GM21528 (cell line): ENCODE results near the gene RALGAPA1.
"Not testable (repeated sequence)": the region's sequence is repeated elsewhere in the genome, so short reads cannot be mapped to it uniquely, and the experiment has no call there.

Source experiments
- ATAC-seq: cut with Tn5 transposase; IDR thresholded peaks from one replicate; pipeline ENCODE4 v1.9.1; 2021; ENCODE audit warnings: mild to moderate bottlenecking, moderate library complexity; ENCODE audit not compliant: unreplicated experiment, low FRiP score

The RALGAPA1 gene

DNA sequence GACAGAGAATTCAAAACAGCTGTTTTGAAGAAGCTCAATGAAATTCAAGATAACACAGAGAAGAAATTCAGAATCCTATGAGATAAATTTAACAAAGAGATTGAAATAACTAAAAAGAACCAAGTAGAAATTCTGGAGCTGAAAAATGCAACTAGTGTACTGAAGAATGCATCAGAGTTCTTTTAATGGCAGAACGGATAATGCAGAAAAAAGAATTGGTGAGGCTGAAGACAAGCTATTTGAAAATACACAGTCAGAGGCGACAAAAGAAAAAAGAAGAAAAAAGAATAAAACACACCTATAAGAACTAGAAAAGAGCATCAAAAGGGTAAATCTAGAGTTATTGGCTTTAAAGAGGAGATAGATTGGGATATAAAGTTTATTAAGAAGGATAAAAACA is 171.8 kb downstream of the RALGAPA1 start:
- ATAC-seq: no peak

GRCh38 chr14:35632676-35633075 is 176.4 kb downstream of the RALGAPA1 start:
- no peak for ATAC-seq

DNA sequence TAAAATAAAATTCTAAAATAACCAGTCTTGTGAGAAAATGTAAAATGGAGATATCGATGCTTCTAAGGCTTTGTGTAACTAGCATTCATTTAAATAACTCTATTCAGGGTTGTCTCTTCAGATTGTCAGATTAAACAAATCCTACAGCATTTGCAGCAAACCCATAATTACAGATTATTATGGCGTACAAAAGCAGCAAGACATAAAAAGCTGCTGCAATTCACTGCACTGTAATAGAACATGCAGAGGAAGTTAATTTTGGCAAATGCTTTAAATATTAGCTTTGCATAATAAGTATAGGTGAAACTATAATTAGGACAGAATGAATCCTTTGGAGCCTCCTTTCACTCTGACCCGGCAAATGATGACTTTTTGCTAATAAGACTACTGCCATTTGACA is 176.8 kb downstream of the RALGAPA1 start:
- no peak for ATAC-seq

DNA sequence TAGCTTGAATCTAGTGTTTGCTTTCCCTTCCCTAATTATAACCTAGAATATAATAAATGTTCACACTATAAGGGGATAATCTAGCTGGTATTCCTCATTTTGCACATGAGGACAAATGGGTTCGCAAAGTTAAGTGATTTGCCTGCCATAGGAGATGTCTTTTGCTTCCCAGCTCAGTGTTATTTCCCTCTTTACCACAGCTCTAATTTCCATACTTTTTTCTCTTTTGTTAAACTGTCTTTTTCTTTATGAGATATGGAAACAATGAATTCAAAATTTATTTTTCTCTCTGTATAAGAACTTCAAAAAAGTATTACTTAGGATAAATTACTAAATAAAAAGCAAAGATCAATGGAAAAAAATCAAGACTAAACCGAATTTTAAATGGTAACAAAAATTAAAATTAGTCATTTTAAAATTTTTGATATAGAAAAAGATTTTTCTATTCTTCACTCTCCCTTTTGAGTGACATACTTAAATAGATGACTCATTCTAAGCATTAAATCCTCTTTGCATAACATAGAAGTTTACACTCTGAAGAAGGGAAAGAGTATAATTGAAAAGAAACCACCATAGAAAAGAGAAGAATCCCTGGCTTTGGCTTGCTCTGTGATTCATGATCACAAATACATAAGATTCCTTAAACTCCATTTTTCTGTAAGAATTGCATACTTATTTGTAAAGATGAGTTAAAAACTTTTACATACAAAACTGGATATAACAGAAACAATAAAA is 177.9 kb downstream of the RALGAPA1 start:
- no peak for ATAC-seq

GRCh38 chr14:35628989-35629388 is 180.1 kb downstream of the RALGAPA1 start:
- ATAC-seq: no peak

DNA sequence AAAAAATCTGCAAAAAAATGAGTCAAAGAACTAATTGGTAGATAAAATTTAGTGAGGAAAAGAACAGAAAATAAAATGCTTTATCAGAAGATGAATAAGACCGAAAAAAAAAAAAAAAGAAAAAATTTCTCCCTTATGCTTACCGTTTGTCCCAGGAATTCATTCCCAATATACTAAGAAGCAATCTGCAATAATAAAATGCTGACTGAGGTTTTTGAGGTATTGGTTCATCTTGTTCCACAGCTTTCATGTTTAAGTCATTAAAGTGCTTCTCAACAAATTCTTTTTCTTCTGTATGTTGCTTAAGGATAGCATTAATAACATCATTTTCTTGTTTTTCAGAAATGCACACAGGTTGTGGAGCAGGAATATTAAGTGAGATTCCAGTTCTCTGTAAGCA is 182.1 kb downstream of the RALGAPA1 start:
- ATAC-seq: not testable (repeated sequence)

GRCh38 chr14:35621996-35622395 is 187.1 kb downstream of the RALGAPA1 start:
- not testable (repeated sequence) for ATAC-seq

GRCh38 chr14:35619998-35620397 is 189.1 kb downstream of the RALGAPA1 start:
- ATAC-seq: not testable (repeated sequence)

- ATAC-seq: not testable (repeated sequence)
These were observed 189.6 kb downstream of the RALGAPA1 start for GRCh38 chr14:35619461-35619860.

DNA sequence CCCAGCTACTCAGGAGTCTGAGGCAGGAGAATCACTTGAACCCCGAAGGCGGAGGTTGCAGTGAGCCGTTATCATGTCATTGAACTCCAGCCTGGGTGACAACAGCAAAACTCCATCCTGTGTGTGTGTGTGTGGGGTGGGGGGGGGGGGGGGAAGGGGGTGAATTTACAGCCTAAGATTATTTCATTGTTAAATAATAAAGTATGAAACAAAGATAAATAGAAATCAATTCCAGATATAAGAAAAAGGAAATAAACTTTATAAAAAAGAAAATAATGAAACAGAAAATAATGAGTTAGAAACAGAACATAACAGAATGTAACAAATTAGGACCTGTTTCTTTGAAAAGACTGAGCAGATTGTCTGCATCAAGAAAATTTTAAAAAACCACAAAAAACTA is 191.6 kb downstream of the RALGAPA1 start:
- ATAC-seq: no peak

DNA sequence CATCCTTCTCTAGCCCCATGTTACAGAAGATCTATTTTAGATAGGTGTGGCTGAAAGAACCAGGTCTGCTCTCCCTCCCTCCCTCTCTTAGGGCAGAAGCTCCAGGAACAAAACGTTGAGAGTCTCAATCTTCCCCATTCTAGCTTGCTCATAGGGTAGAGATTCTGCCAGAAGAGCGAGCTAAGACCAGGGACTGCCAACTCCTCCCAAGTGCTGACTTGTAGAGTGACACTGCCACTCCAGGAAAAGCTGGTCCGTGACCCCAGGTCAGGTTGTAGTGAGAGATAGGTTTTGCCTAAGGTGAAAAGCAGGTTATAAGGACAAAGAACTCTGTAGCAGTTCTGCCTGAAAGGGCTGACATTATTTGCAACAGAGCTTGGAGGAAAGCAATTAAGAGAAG is 201.7 kb downstream of the RALGAPA1 start:
- ATAC-seq: no peak

GRCh38 chr14:35600253-35600652 is 208.8 kb downstream of the RALGAPA1 start:
- no peak for ATAC-seq

- ATAC-seq: no peak
These were observed 214.5 kb downstream of the RALGAPA1 start for GRCh38 chr14:35594616-35595015.

GRCh38 chr14:35587373-35587772 is 221.7 kb downstream of the RALGAPA1 start:
- not testable (repeated sequence) for ATAC-seq

DNA sequence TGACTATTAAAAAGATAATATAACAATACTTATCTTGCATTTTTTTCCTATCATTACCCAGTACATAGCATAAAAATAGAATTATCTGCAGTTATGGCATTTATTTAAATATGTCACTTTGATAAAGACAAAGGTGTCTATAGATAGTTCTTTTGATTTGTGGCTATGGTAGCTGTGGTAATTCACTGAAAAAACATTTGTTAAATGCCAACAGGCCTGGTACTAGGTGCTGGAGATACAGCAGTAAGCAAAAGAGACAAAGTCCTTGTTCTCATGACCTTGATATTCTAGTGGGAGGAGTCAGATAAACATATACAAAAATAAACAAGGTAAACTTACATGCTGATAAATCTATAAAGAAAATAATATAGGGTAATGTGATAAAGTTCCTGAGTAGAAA is 230.5 kb downstream of the RALGAPA1 start:
- ATAC-seq: no peak

- no peak for ATAC-seq
These were observed 231.0 kb downstream of the RALGAPA1 start for GRCh38 chr14:35578135-35578534.

DNA sequence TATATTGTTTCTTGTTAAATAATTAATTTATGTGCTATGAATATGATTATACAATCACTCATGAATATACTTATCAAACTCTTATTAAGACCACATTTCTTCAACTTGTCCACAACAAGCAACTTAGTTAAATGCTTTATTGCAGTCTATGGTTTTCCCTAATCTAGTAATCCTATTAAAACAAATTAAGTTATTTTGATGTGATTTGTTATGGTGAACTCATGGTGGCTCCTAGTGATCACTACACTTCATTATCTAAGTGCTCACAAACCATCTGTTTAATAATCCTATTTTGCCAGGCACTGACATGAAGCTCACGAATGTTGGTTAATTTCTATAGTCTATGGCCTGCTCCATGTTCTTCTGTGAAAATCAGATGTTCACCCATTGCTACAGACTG is 232.2 kb downstream of the RALGAPA1 start:
- no peak for ATAC-seq

DNA sequence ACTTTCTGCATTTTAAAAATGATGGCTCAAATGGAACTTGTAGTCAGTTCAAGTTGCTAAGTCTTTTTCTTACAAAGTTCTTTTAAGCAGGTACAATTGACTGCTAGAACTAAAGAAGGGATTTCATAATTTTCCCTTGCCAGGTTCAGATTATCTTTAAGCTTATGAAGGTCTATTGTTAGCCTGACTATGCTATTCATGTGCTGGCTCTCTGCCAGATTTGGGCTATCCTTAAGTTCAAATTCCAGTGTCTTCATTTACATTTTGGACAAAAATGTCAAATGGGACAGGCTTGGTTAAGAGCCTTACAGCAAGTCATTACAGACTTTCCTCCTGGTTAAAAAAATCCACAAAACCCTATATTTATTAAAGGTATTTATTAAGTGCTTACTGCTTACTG is 232.8 kb downstream of the RALGAPA1 start:
- no peak for ATAC-seq

- ATAC-seq: no peak
These were observed 235.2 kb downstream of the RALGAPA1 start for GRCh38 chr14:35573911-35574310.

DNA sequence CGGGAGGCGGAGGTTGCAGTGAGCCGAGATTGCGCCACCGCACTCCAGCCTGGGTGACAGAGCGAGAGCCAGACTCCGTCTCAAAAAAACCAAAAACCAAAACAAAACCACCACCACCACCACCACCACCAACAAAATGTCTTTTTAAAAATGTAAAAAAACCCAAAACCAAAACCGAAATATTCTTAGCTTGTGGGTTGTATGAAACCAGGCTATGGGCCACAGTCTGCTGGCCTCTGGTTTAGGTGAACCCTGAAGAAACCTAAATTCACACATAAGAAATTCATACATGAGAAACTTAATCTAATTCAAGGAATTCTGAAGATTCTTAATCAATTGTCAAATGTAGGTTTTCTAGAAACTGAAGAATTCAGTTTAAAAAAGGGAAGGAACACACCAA is 237.5 kb downstream of the RALGAPA1 start:
- no peak for ATAC-seq

GRCh38 chr14:35565871-35566464 is 243.1 kb downstream of the RALGAPA1 start:
- ATAC-seq: no peak

DNA sequence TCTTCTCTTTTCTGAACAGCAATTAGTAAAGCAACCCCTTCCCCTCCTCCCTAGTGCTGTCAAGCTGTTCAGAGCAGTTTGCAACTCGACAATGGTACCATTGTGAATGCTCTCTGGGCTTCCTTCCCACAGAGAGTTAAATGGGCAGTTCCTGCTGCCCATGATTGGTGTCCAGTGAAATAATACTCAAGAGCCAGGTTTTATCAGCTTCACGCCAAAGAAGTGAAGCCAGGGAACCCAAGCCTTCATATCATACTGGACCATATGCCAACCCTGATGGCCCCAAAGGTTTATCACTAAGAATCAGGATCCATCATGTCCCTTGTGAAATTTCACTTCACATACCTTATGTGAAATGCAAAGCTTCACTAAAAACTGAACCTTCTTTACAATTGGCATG is 250.4 kb downstream of the RALGAPA1 start:
- no peak for ATAC-seq
